Uterus (tissue), 4 donors: ENCODE data around the gene NUDT2. TPM values are rescaled to one million over a fixed set of nuclear protein-coding genes. Genes with fewer than 3 reads are reported as not detected.

Experiments
- DNase-seq, 2 donors: peaks; one replicate each; pipeline ENCODE4 v3.0.0-alpha.2; 2019 to 2020
- H3K27ac ChIP-seq, 2 donors: fragments of 200-600 bp; sonication (generic); 1 replicate in 1 of 2; 2 replicates in 1 of 2; pipeline ENCODE4 v1.5.1; 2016 to 2018
- H3K27me3 ChIP-seq, 2 donors: fragments of 200-600 bp; sonication (generic); one replicate each; pipeline ENCODE4 v1.5.1; 2018 to 2019; ENCODE audit warnings: control low read depth in 1 of 2
- H3K36me3 ChIP-seq, 2 donors: fragments of 200-600 bp; sonication (generic); one replicate each; pipeline ENCODE4 v1.5.1; 2019; ENCODE audit warnings: control low read depth in 1 of 2
- H3K4me1 ChIP-seq, 2 donors: fragments of 200-600 bp; sonication (generic); one replicate each; pipeline ENCODE4 v1.5.1; 2018 to 2019; ENCODE audit warnings: control low read depth in 1 of 2
- H3K4me3 ChIP-seq, 2 donors: fragments of 200-600 bp; sonication (generic); 1 replicate in 1 of 2; 2 replicates in 1 of 2; pipeline ENCODE4 v1.5.1; 2018 to 2019; ENCODE audit warnings: mild to moderate bottlenecking in 1 of 2
- H3K9me3 ChIP-seq, 2 donors: fragments of 200-600 bp; sonication (generic); one replicate each; pipeline ENCODE4 v1.5.1; 2019; ENCODE audit warnings: control low read depth in 1 of 2
- intact Hi-C: fragments of 100-400 bp; cut with DNase I; formaldehyde crosslinking; loops from one replicate; pipeline ENCODE4 v1.15.1; 2023; ENCODE audit warnings: low total_unique reads
- small RNA-seq: library from RNA; depleted of rRNA; stranded (forward); fragments of <200 nt; gene quantifications from one replicate; pipeline ENCODE3, GENCODE V24; 2016
- total RNA-seq, 4 donors: library from RNA; depleted of rRNA in 3 of 4; stranded (reverse); fragments of >200 nt in 3 of 4; gene quantifications; one replicate each; pipeline versions ENCODE4 v1.1.0 to v1.2.4, GENCODE V29; 2014 to 2023
- TF ChIP-seq, protein P1 (sequence below), 4 experiments: fragments of 200-600 bp in 2 of 4; fragments of 450-650 bp in 2 of 4; sonication (generic) in 2 of 4; IDR thresholded peaks; one replicate each; pipeline ENCODE4 v1.5.1; 2016 to 2019; ENCODE audit warnings: antibody characterized with exemption in 4 of 4, mild to moderate bottlenecking in 2 of 4, moderate library complexity in 1 of 4
- donor health status: DM: yes; HTN: yes; CAD: no.

Gene NUDT2
- total RNA-seq, 4 donors from 2014 or later = 7.6 to 24.6 (median 20.2) TPM

DNA sequence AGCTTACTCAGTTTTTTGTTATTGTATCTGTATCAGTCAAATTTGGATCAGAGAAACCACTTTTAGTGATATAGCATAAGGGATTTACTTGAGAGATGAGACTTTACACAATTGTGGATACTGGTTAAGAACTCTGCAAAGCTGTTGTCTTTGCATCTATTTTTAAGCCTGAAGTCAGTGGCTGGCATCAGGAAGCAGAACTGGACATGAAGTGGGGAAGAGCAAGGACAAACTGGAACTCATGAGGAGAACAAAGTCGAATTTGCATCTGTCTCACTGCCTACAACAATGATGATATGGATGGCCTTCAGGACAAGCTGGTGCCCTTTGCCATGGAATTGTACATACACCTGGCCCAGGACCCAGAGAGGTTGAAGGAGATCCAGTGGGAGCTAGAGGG is 63.1 kb downstream of the NUDT2 start:
- Histone ChIP-seq H3K27ac (no peak overlapping the region), H3K4me3 (no peak overlapping the region), H3K27me3 (no peaks in the 10 kb centered on the region), H3K4me1 (no peaks in the 10 kb centered on the region), H3K9me3 (no peaks in the 10 kb centered on the region), H3K36me3 (no peaks in the 10 kb centered on the region)
- intact Hi-C loops = no loop called here
- DNase-seq = no peak
- TF ChIP-seq, protein P1, sequence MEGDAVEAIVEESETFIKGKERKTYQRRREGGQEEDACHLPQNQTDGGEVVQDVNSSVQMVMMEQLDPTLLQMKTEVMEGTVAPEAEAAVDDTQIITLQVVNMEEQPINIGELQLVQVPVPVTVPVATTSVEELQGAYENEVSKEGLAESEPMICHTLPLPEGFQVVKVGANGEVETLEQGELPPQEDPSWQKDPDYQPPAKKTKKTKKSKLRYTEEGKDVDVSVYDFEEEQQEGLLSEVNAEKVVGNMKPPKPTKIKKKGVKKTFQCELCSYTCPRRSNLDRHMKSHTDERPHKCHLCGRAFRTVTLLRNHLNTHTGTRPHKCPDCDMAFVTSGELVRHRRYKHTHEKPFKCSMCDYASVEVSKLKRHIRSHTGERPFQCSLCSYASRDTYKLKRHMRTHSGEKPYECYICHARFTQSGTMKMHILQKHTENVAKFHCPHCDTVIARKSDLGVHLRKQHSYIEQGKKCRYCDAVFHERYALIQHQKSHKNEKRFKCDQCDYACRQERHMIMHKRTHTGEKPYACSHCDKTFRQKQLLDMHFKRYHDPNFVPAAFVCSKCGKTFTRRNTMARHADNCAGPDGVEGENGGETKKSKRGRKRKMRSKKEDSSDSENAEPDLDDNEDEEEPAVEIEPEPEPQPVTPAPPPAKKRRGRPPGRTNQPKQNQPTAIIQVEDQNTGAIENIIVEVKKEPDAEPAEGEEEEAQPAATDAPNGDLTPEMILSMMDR (IDR thresholded peaks at IDR 0.05) = no peak

Small RNAs within 50 kb of the gene (small RNA-seq; reads per million reads assigned to genes)
- gene RF00019 = not detected
- not detected for gene RNU2-50P

Other genes starting within 250 kb of the NUDT2 start
- gene DCAF12, start 202.9 kb upstream of the NUDT2 start, total RNA-seq = 10 to 100 TPM in 3 of 4 donors, 1 to 10 TPM in 1; 6.4 to 35.3 (median 30.3) TPM
- 10 to 100 TPM; 17.1 to 60.4 (median 24.9) TPM for gene UBAP1, start 150.5 kb upstream of the NUDT2 start, total RNA-seq
- gene KIF24, start 301 bp upstream of the NUDT2 start, total RNA-seq = 1 to 10 TPM; 1.2 to 6.1 (median 1.5) TPM
- gene MYORG, start 47.3 kb downstream of the NUDT2 start, total RNA-seq = 1 to 10 TPM in 3 of 4 donors, under 1 TPM in 1; under 0.01 to 6.6 (median 2.3) TPM
- gene FAM219A, start 129.0 kb downstream of the NUDT2 start, total RNA-seq = 10 to 100 TPM in 2 of 4 donors, 1 to 10 TPM in 2; 2.3 to 33.0 (median 14.9) TPM
- gene DNAI1, start 129.2 kb downstream of the NUDT2 start, total RNA-seq = 1 to 10 TPM in 1 of 4 donors, under 1 TPM in 1, not detected in 2; 0.95 to 3.8 TPM
- 1 to 10 TPM in 1 of 4 donors, not detected in 3; 2.2 TPM for gene ENHO, start 193.4 kb downstream of the NUDT2 start, total RNA-seq